Stimulated activated CD8-positive, alpha-beta memory T cell treated with anti-CD3 and anti-CD28 coated beads, Interleukin-2, amount 100 ng/mL, for 48 hours (primary cell): ENCODE measurements around the gene FYB1.

Experiments used
- DNase-seq, 2 donors: peaks; one replicate each; pipeline ENCODE4 v3.0.0-alpha.2; 2020; ENCODE audit warnings: low read depth in 2 of 2

Gene FYB1

GRCh38 chr5:39080168-39080567 lies 139.2 kb downstream of the FYB1 start:
- no peak for DNase-seq

- no peak for DNase-seq
These were observed 140.2 kb downstream of the FYB1 start for GRCh38 chr5:39079147-39079546.

GRCh38 chr5:39076757-39077728 lies 142.3 kb downstream of the FYB1 start:
- DNase-seq: no peak

GRCh38 chr5:39076101-39076756 lies 143.1 kb downstream of the FYB1 start:
- DNase-seq: no peak

GRCh38 chr5:39074017-39074814 lies 145.1 kb downstream of the FYB1 start, which contains the start of gene RICTOR:
Gene RICTOR (minus strand): TSS chr5:39074399. CDS start chr5:39074377, 22 bp downstream.
- peak; percentile 85 to 88 for DNase-seq

- peak in 1 of 2 donors; percentile 22 for DNase-seq
These were observed 145.7 kb downstream of the FYB1 start for GRCh38 chr5:39073767-39074016.

- peak; percentile 29 to 44 for DNase-seq
These were observed 146.2 kb downstream of the FYB1 start for GRCh38 chr5:39072925-39073766.

GRCh38 chr5:39068099-39068498 lies 151.3 kb downstream of the FYB1 start:
- no peak for DNase-seq

GRCh38 chr5:39064450-39064849 lies 154.9 kb downstream of the FYB1 start:
- no peak for DNase-seq

- DNase-seq: no peak
These were observed 156.3 kb downstream of the FYB1 start for GRCh38 chr5:39063037-39063436.

GRCh38 chr5:39062530-39062929 lies 156.8 kb downstream of the FYB1 start:
- no peak for DNase-seq

- DNase-seq: no peak
These were observed 157.3 kb downstream of the FYB1 start for GRCh38 chr5:39062104-39062503.

- DNase-seq: no peak
These were observed 160.3 kb downstream of the FYB1 start for GRCh38 chr5:39059064-39059463.

GRCh38 chr5:39058178-39058921 lies 161.0 kb downstream of the FYB1 start:
- no peak for DNase-seq

GRCh38 chr5:39057734-39058133 lies 161.6 kb downstream of the FYB1 start:
- DNase-seq: no peak

GRCh38 chr5:39055768-39056398 lies 163.5 kb downstream of the FYB1 start:
- DNase-seq: no peak
